Activated T-helper 9 cell treated with anti-CD3 and anti-CD28 coated beads, Interleukin-2, amount 50 U/mL, for 16 hours (primary cell): Measurements from ENCODE around the gene NECTIN2.
"Not testable (repeated sequence)": the region's sequence is repeated elsewhere in the genome, so short reads cannot be mapped to it uniquely, and the experiment has no call there.

Experiments used
- DNase-seq: peaks from one replicate; pipeline ENCODE4 v3.0.0-alpha.2; 2020; ENCODE audit warnings: low read depth

Gene NECTIN2

GRCh38 chr19:44851427-44851826, 5.3 kb downstream of the NECTIN2 start:
- no peak for DNase-seq

GRCh38 chr19:44855606-44856005, 9.5 kb downstream of the NECTIN2 start:
- DNase-seq: no peak

- DNase-seq: no peak
These were observed 10.5 kb downstream of the NECTIN2 start for GRCh38 chr19:44856421-44857083.

- no peak for DNase-seq
These were observed 11.7 kb downstream of the NECTIN2 start for GRCh38 chr19:44857837-44858236.

- not testable (repeated sequence) for DNase-seq
These were observed 15.5 kb downstream of the NECTIN2 start for GRCh38 chr19:44861576-44861975.

GRCh38 chr19:44863990-44864389, 17.9 kb downstream of the NECTIN2 start:
- DNase-seq: no peak

DNA sequence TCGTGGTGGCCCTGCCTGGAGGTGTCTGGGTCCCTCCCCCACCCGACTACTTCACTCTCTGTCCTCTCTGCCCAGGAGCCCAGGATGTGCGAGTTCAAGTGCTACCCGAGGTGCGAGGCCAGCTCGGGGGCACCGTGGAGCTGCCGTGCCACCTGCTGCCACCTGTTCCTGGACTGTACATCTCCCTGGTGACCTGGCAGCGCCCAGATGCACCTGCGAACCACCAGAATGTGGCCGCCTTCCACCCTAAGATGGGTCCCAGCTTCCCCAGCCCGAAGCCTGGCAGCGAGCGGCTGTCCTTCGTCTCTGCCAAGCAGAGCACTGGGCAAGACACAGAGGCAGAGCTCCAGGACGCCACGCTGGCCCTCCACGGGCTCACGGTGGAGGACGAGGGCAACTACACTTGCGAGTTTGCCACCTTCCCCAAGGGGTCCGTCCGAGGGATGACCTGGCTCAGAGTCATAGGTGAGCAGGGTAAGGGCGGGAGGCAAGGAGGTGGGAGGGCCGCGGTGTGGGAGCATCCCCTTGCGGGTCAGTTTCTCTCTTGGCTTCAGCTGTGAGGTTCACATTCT, 19.2 kb downstream of the NECTIN2 start:
- no peak for DNase-seq

DNA sequence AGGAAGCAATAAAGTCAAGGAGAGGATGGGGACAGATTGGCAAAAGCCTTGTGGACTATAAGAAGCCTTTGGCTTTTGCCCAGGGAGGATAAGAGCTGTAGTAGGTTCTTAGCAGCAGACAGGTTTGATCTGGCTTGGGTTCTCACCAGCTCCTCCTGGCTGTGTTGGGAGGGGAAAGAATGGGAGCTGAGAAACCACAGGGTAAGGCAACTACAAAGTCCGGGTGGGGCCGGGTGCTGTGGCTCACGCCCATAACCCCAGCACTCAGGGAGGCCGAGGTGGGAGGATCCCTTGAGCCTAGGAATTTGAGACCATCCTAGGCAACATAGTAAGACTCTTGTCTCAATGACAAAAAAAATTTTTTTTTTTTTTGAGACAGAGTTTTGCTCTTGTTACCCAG, 20.6 kb downstream of the NECTIN2 start:
- no peak for DNase-seq

GRCh38 chr19:44867578-44867977, 21.5 kb downstream of the NECTIN2 start:
- DNase-seq: no peak

DNA sequence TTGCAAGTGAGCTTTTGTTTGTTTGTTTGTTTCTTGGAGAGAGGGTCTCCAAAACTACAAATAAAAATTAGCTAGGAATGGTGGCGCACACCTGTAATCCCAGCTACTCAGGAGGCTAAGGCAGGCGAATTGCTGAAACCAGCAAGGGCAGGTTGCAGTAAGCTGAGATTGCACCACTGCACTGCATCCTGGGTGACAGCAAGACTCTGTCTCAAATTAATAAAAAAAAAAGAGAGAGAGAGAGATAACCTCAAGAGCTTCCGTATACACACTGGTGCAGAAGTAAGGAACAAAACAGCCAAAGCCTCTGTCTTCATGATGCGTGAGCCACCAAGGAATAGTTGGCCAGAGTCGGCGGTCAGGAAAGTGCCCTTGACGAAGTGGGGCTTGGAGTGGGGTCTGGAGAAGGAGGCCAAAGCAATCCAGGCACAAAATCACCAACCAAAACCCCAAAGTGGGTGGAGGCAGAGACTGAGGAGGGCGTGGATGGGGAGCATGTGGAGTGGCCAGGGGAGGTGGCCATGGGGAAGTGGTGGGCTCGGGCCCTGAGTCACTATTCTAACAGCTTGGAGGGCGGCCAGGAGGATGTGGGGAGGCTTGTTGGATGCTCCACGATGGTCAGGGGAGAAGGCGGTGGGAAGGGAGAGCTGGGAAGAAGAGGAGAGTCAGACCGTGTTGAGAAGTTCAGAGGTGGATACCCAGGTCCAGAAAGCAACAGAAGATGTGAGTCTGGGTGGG, 23.8 kb downstream of the NECTIN2 start:
- DNase-seq: no peak

DNA sequence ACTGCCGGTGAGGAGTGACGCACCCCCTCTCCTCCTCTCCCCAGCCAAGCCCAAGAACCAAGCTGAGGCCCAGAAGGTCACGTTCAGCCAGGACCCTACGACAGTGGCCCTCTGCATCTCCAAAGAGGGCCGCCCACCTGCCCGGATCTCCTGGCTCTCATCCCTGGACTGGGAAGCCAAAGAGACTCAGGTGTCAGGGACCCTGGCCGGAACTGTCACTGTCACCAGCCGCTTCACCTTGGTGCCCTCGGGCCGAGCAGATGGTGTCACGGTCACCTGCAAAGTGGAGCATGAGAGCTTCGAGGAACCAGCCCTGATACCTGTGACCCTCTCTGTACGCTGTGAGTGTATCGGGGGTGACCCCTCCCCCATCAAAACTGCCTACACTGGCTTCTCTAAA, 25.7 kb downstream of the NECTIN2 start:
- no peak for DNase-seq

DNA sequence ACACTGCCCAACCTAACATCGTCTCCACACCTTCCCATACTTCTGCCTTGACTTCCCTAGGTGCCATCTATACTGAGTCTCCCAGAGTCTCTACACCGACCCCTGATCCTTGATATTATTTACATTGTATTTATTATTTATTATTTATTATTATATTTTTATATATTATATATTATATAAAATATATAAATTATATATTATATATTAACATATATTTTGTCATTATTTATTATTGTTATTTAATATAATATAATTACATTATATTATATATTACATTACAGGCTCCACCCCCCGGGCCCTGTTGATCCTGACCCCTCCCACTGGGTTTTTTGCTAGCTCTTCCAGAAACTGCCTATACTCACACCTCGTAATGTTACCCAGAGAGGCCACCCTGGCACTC, 26.6 kb downstream of the NECTIN2 start:
- no peak for DNase-seq

- no peak for DNase-seq
These were observed 28.2 kb downstream of the NECTIN2 start for GRCh38 chr19:44874317-44874716.

GRCh38 chr19:44875666-44876451, 29.8 kb downstream of the NECTIN2 start:
- no peak for DNase-seq

DNA sequence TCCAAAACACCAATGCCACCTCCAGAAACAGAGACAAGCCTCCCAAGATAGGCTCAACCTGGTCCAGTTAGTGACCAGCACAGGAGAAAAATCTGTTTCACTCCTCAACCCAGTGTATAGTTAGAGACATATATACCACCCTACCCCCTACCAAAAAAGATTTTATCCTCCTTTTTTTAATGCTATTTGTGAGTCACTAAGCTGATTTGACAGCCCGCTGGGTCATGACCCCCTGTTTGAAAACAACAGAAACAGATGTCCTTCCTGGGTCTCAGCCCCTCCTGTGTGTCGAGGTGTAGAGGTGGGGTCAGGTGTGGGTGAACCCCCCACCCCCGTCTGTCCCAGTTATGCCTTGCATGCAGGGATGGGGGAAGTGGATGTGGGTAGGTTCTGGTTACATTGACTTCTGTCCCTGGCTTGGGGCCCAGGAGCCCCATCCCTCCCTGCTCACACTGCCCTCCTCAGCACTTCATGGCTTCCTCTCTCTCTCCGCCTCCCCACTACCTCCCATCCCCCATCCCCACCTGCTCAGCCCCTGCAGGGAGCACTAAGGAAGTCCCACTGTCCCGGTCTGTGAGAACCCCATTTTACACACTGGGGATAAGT, 30.9 kb downstream of the NECTIN2 start:
- DNase-seq: no peak

- no peak for DNase-seq
These were observed 32.2 kb downstream of the NECTIN2 start for GRCh38 chr19:44878120-44878865.

- DNase-seq: no peak
These were observed 33.4 kb downstream of the NECTIN2 start for GRCh38 chr19:44879309-44880065.

DNA sequence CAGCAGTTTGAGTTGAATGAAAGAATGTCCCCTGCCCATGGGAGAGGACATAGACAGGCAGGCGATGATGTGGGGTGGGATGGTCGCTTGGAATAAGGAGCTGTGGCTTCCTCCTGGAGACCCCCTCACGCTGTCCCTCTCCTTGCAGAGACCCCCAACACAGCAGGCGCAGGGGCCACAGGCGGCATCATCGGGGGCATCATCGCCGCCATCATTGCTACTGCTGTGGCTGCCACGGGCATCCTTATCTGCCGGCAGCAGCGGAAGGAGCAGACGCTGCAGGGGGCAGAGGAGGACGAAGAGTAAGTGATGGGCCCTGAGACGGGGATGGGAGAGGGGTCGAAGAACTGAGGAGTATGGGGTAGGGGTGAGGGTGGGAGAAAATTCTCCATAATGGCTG, 36.0 kb downstream of the NECTIN2 start:
- DNase-seq: no peak

- DNase-seq: not testable (repeated sequence)
These were observed 36.7 kb downstream of the NECTIN2 start for GRCh38 chr19:44882619-44883397.

GRCh38 chr19:44883922-44884321, 37.8 kb downstream of the NECTIN2 start:
- no peak for DNase-seq
